Parathyroid adenoma (tissue), 2 donors: ENCODE measurements around the gene IL1RAPL2.
"Not testable (repeated sequence)": the region's sequence is repeated elsewhere in the genome, so short reads cannot be mapped to it uniquely, and the experiment has no call there.

Source experiments
- H2AFZ ChIP-seq: fragments of 300-600 bp; sonication (generic); one replicate; pipeline ENCODE4 v1.7.0; 2017; ENCODE audit warnings: antibody characterized with exemption, mild to moderate bottlenecking
- H3K27ac ChIP-seq: fragments of 300-600 bp; sonication (generic); one replicate; pipeline ENCODE4 v1.7.0; 2017
- H3K27me3 ChIP-seq: fragments of 300-600 bp; sonication (generic); one replicate; pipeline ENCODE4 v1.7.0; 2017; ENCODE audit warnings: low read length; ENCODE audit not compliant: control insufficient read depth, insufficient read depth
- H3K36me3 ChIP-seq: fragments of 300-600 bp; sonication (generic); one replicate; pipeline ENCODE4 v1.7.0; 2017; ENCODE audit warnings: low read length; ENCODE audit not compliant: control insufficient read depth, insufficient read depth
- H3K4me1 ChIP-seq: fragments of 300-600 bp; sonication (generic); one replicate; pipeline ENCODE4 v1.7.0; 2017; ENCODE audit warnings: control low read depth
- H3K4me2 ChIP-seq: fragments of 300-600 bp; sonication (generic); one replicate; pipeline ENCODE4 v1.7.0; 2017; ENCODE audit warnings: low read length
- H3K4me3 ChIP-seq: fragments of 300-600 bp; sonication (generic); one replicate; pipeline ENCODE4 v1.7.0; 2017; ENCODE audit warnings: low read depth, low read length
- H3K79me2 ChIP-seq: fragments of 300-600 bp; sonication (generic); one replicate; pipeline ENCODE4 v1.7.0; 2017; ENCODE audit warnings: control low read depth
- H3K9ac ChIP-seq: fragments of 300-600 bp; sonication (generic); one replicate; pipeline ENCODE4 v1.7.0; 2017; ENCODE audit warnings: mild to moderate bottlenecking
- H3K9me3 ChIP-seq: fragments of 300-600 bp; sonication (generic); one replicate; pipeline ENCODE4 v1.7.0; 2017; ENCODE audit warnings: low read length; ENCODE audit not compliant: control insufficient read depth
- TF ChIP-seq, protein P1 (sequence below): fragments of 300-600 bp; sonication (generic); IDR thresholded peaks from one replicate; pipeline ENCODE4 v1.7.0; 2017; ENCODE audit warnings: antibody characterized with exemption, mild to moderate bottlenecking
- donor health status: primary hyperparathyroidism.

Gene IL1RAPL2

DNA sequence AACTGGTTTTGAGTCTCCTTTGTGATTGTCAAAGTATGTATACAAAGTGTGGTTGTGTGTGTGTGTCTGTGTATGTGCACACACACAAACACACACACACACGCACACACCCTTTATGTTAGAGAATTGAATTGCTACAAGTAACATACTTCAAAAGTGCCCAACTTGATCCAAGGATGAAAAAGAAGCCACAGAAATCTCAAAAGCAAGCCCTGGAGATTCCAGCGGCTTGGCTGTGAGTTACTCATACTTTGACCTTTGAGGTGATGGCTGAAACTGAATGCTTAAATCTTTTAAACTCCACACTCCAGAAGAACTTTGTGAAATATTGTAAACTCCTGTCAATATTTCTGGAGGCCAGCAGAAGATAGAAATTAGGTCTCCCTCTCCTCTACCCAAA, 1087.9 kb downstream of the IL1RAPL2 start:
- H3K9me3 ChIP-seq, result no peaks in the 10 kb centered on the region

DNA sequence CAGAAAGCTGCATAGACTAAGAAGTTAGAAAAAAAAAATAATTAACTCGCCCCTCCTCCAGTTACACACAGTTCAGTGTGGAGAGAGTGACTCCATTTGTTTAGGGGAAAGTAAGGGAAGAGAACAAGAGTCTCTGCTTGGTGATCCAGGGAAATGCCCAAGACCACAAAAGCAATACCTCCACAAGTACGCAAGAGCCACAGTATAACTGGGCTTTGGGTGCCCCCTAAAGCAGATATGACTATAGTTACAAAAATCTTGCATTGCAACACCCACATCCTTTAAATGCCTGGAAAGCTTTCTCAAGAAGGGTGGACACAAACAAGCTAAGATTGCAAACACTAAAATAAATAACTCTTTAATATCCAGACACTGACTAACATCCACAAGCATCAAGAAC, 1092.1 kb downstream of the IL1RAPL2 start:
- TF ChIP-seq, protein P1, sequence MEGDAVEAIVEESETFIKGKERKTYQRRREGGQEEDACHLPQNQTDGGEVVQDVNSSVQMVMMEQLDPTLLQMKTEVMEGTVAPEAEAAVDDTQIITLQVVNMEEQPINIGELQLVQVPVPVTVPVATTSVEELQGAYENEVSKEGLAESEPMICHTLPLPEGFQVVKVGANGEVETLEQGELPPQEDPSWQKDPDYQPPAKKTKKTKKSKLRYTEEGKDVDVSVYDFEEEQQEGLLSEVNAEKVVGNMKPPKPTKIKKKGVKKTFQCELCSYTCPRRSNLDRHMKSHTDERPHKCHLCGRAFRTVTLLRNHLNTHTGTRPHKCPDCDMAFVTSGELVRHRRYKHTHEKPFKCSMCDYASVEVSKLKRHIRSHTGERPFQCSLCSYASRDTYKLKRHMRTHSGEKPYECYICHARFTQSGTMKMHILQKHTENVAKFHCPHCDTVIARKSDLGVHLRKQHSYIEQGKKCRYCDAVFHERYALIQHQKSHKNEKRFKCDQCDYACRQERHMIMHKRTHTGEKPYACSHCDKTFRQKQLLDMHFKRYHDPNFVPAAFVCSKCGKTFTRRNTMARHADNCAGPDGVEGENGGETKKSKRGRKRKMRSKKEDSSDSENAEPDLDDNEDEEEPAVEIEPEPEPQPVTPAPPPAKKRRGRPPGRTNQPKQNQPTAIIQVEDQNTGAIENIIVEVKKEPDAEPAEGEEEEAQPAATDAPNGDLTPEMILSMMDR, result no peak
- H3K4me2 ChIP-seq, result no peak overlapping the region

More for the DNA sequence above, 1087.9 kb downstream of the IL1RAPL2 start:
- TF ChIP-seq, protein P1, result no peak
- Histone ChIP-seq H3K79me2 (no peaks in the 10 kb centered on the region), H3K27ac (no peak overlapping the region), H3K36me3 (no peaks in the 10 kb centered on the region), H3K4me2 (no peak overlapping the region), H3K4me1 (no peaks in the 10 kb centered on the region), H3K27me3 (no peaks in the 10 kb centered on the region), H2AFZ (no peak overlapping the region), H3K9ac (no peak overlapping the region), H3K4me3 (no peak overlapping the region)

DNA sequence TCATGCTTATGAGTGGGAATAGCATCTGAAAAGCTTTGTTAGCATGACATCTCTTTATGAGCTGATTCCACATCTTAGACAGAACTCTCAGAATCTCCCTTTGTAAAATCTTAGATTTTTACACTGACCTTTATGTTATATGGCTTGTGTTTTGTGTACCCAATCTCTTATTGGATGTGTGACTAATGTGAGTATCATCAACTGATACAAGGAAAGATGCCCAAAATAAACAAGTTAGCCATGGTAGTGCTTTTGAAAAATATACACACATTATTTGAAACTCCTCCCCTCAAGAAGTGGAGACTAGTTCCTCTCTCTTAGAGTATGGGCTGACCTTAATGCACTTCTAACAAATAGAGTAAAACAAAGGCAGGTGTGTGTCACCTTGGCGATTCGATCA, 1096.2 kb downstream of the IL1RAPL2 start:
- Histone ChIP-seq H3K4me2 (no peak overlapping the region), H2AFZ (no peak overlapping the region), H3K9ac (no peak overlapping the region), H3K27me3 (no peaks in the 10 kb centered on the region), H3K36me3 (no peaks in the 10 kb centered on the region), H3K79me2 (no peaks in the 10 kb centered on the region), H3K9me3 (no peaks in the 10 kb centered on the region), H3K27ac (no peak overlapping the region), H3K4me3 (no peak overlapping the region), H3K4me1 (no peaks in the 10 kb centered on the region)
- TF ChIP-seq, protein P1, result no peak

More for the DNA sequence above, 1092.1 kb downstream of the IL1RAPL2 start:
- H3K36me3 ChIP-seq, result no peaks in the 10 kb centered on the region
- H3K4me1 ChIP-seq, result no peaks in the 10 kb centered on the region
- no peak overlapping the region for H2AFZ ChIP-seq
- H3K27ac ChIP-seq, result no peak overlapping the region
- H3K9ac ChIP-seq, result no peak overlapping the region
- H3K4me3 ChIP-seq, result no peak overlapping the region
- H3K27me3 ChIP-seq, result no peaks in the 10 kb centered on the region
- no peaks in the 10 kb centered on the region for H3K79me2 ChIP-seq
- H3K9me3 ChIP-seq, result no peaks in the 10 kb centered on the region

DNA sequence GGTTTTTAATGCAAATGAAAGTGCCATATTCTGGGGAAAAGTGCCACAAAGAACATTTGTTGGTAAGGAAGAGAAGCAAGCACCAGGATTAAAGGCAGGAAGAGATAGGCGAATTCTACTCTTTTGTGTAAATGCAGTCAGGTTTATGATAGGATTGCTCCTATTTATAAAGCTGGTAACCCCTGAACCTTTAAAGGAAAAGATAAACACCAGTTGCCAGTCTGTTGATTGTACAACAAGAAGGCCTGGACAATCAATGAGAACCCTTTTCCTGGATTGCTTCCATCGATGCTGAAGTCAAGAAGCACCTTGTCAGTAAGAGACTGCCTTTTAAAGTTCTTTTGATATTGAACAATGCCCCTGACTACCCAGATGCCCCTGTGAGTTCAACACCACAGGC, 1098.2 kb downstream of the IL1RAPL2 start:
- Histone ChIP-seq H3K4me2 (no peak overlapping the region), H3K9ac (no peak overlapping the region), H3K36me3 (no peaks in the 10 kb centered on the region), H3K27ac (no peak overlapping the region), H3K27me3 (no peaks in the 10 kb centered on the region), H2AFZ (no peak overlapping the region), H3K4me1 (no peaks in the 10 kb centered on the region), H3K9me3 (no peaks in the 10 kb centered on the region), H3K4me3 (no peak overlapping the region), H3K79me2 (no peaks in the 10 kb centered on the region)
- TF ChIP-seq, protein P1, result no peak

DNA sequence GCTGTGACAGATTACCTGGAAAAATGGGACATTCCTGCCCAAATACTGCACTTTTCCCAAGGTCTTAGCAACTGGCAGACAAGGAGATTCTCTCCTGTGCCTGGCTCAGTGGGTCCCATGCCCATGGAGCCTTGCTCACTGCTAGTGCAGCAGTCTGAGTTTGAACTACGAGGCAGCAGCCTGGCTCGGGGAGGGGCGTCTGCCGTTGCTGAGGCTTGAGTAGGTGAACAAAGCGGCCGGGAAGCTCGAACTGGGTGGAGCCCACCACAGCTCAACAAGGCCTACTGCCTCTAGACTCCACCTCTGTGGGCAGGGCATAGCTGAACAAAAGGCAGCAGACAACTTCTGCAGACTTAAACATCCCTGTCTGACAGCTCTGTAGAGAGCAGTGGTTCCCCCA, 1118.3 kb downstream of the IL1RAPL2 start:
- H3K27ac ChIP-seq, H2AFZ ChIP-seq, H3K79me2 ChIP-seq, H3K9me3 ChIP-seq, H3K36me3 ChIP-seq, H3K4me1 ChIP-seq, H3K9ac ChIP-seq, H3K4me2 ChIP-seq, H3K27me3 ChIP-seq, H3K4me3 ChIP-seq: not testable (repeated sequence)
